H9 (cell line): Measurements from ENCODE around the gene RAX2. TPM values are rescaled to one million over a fixed set of nuclear protein-coding genes. Genes with fewer than 3 reads are reported as not detected.
A peak's percentile ranks its signal among the peaks of the same experiment; 100 is the strongest.

Source experiments
- DNase-seq: peaks from one replicate; pipeline ENCODE4 v3.0.0-alpha.2; 2017
- H2AFZ ChIP-seq: one replicate; pipeline ENCODE4 v1.6.1; 2013; ENCODE audit warnings: mild to moderate bottlenecking, low read length, control low read depth, moderate library complexity
- H2AK5ac ChIP-seq: 2 replicates; pipeline ENCODE4 v1.6.1; 2013; ENCODE audit warnings: low read length, control low read depth, mixed read lengths; ENCODE audit not compliant: insufficient read length
- H2BK120ac ChIP-seq: one replicate; pipeline ENCODE4 v1.6.1; 2013; ENCODE audit warnings: low read depth, mild to moderate bottlenecking, low read length, control low read depth, inconsistent platforms; ENCODE audit not compliant: poor library complexity, severe bottlenecking
- H2BK12ac ChIP-seq: 2 replicates; pipeline ENCODE4 v1.6.1; 2013; ENCODE audit warnings: low read length, control low read depth, mixed read lengths, low read depth; ENCODE audit not compliant: insufficient read length
- H2BK15ac ChIP-seq: 2 replicates; pipeline ENCODE4 v1.6.1; 2013; ENCODE audit warnings: low read depth, low read length, control low read depth
- H2BK20ac ChIP-seq: one replicate; pipeline ENCODE4 v1.6.1; 2013; ENCODE audit warnings: low read depth, mild to moderate bottlenecking, low read length, control low read depth, inconsistent platforms; ENCODE audit not compliant: poor library complexity, severe bottlenecking
- H2BK5ac ChIP-seq: 2 replicates; pipeline ENCODE4 v1.6.1; 2013; ENCODE audit warnings: low read length, control low read depth, mixed read lengths; ENCODE audit not compliant: insufficient read length
- H3K14ac ChIP-seq: 2 replicates; pipeline ENCODE4 v1.6.1; 2013; ENCODE audit warnings: low read length, control low read depth; ENCODE audit not compliant: insufficient read depth
- H3K18ac ChIP-seq: 2 replicates; pipeline ENCODE4 v1.6.1; 2013; ENCODE audit warnings: low read depth, mild to moderate bottlenecking, mixed read lengths, low read length, control low read depth; ENCODE audit not compliant: insufficient read length
- H3K23ac ChIP-seq: 2 replicates; pipeline ENCODE4 v1.6.1; 2013; ENCODE audit warnings: low read length, control low read depth, mixed read lengths, low read depth; ENCODE audit not compliant: insufficient read length
- H3K23me2 ChIP-seq: 2 replicates; pipeline ENCODE4 v1.6.1; 2013; ENCODE audit warnings: low read depth, mild to moderate bottlenecking, mixed read lengths, low read length, control low read depth; ENCODE audit not compliant: insufficient read length, poor library complexity, severe bottlenecking
- H3K27ac ChIP-seq: 2 replicates; pipeline ENCODE4 v1.5.1; 2013; ENCODE audit warnings: low read length, control low read depth, mixed read lengths, low read depth; ENCODE audit not compliant: insufficient read length
- H3K27me3 ChIP-seq: 2 replicates; pipeline ENCODE4 v1.6.1; 2013; ENCODE audit warnings: low read length, control low read depth, inconsistent platforms; ENCODE audit not compliant: insufficient read depth
- H3K4ac ChIP-seq: 2 replicates; pipeline ENCODE4 v1.6.1; 2013; ENCODE audit warnings: low read depth, mild to moderate bottlenecking, control low read depth, inconsistent platforms, low read length, moderate library complexity
- H3K4me1 ChIP-seq: 2 replicates; pipeline ENCODE4 v1.6.1; 2013; ENCODE audit warnings: low read length, control low read depth, inconsistent platforms; ENCODE audit not compliant: insufficient read depth
- H3K4me2 ChIP-seq: 2 replicates; pipeline ENCODE4 v1.6.1; 2013; ENCODE audit warnings: low read length, control low read depth, mixed read lengths; ENCODE audit not compliant: insufficient read length, insufficient read depth
- H3K56ac ChIP-seq: 2 replicates; pipeline ENCODE4 v1.6.1; 2013; ENCODE audit warnings: low read depth, mild to moderate bottlenecking, mixed read lengths, low read length, control low read depth; ENCODE audit not compliant: insufficient read length
- H3K79me1 ChIP-seq: 2 replicates; pipeline ENCODE4 v1.6.1; 2013; ENCODE audit warnings: low read depth, mild to moderate bottlenecking, moderate library complexity, low read length, control low read depth, inconsistent platforms; ENCODE audit not compliant: insufficient read depth, poor library complexity, severe bottlenecking
- H3K79me2 ChIP-seq: 2 replicates; pipeline ENCODE4 v1.6.1; 2013; ENCODE audit warnings: low read length, control low read depth, inconsistent platforms; ENCODE audit not compliant: insufficient read depth
- H3K9ac ChIP-seq: 2 replicates; pipeline ENCODE4 v1.6.1; 2013; ENCODE audit warnings: low read length, control low read depth, mixed read lengths; ENCODE audit not compliant: insufficient read length; ENCODE audit errors: extremely low read depth
- H3K9me3 ChIP-seq: one replicate; pipeline ENCODE4 v1.6.1; 2013; ENCODE audit warnings: low read depth, low read length, inconsistent platforms; ENCODE audit not compliant: control insufficient read depth
- H3T11ph ChIP-seq: one replicate; pipeline ENCODE4 v1.6.1; 2013; ENCODE audit warnings: mild to moderate bottlenecking, low read length, control low read depth, inconsistent platforms
- H4K20me1 ChIP-seq: one replicate; pipeline ENCODE4 v1.6.1; 2013; ENCODE audit not compliant: control insufficient read depth, insufficient read length, insufficient read depth
- H4K5ac ChIP-seq: 2 replicates; pipeline ENCODE4 v1.6.1; 2013; ENCODE audit warnings: low read depth, mild to moderate bottlenecking, mixed read lengths, low read length, control low read depth; ENCODE audit not compliant: insufficient read length
- H4K8ac ChIP-seq: replicated peaks from 2 replicates; pipeline ENCODE4 v1.6.1; 2013; ENCODE audit warnings: low read length, control low read depth, mixed read lengths, low read depth; ENCODE audit not compliant: insufficient read length
- H4K91ac ChIP-seq: 2 replicates; pipeline ENCODE4 v1.6.1; 2013; ENCODE audit warnings: low read depth, mild to moderate bottlenecking, moderate library complexity, mixed read lengths, low read length, control low read depth; ENCODE audit not compliant: insufficient read length
- H3K27ac Mint-ChIP-seq, 3 experiments: 2 replicates in 2 of 3; 3 replicates in 1 of 3; pipeline ENCODE4 v1.8.0; 2020 to 2021; ENCODE audit warnings: mixed read lengths in 3 of 3, mild to moderate bottlenecking in 1 of 3, moderate library complexity in 1 of 3
- H3K27me3 Mint-ChIP-seq: 2 replicates; pipeline ENCODE4 v1.8.0; 2021; ENCODE audit warnings: low read depth, mild to moderate bottlenecking, moderate library complexity, mixed read lengths
- H3K36me3 Mint-ChIP-seq, 3 experiments: 2 replicates in 2 of 3; 3 replicates in 1 of 3; pipeline ENCODE4 v1.8.0; 2020 to 2021; ENCODE audit warnings: low read depth in 3 of 3, mixed read lengths in 3 of 3; ENCODE audit not compliant: insufficient read depth in 1 of 3
- H3K4me1 Mint-ChIP-seq, 2 experiments: 2 replicates each; pipeline ENCODE4 v1.8.0; 2020; ENCODE audit warnings: mixed read lengths in 2 of 2
- H3K4me3 Mint-ChIP-seq, 2 experiments: 2 replicates in 1 of 2; 3 replicates in 1 of 2; pipeline ENCODE4 v1.8.0; 2020 to 2021; ENCODE audit warnings: mild to moderate bottlenecking in 2 of 2, mixed read lengths in 2 of 2, moderate library complexity in 1 of 2
- H3K9me3 Mint-ChIP-seq, 2 experiments: 2 replicates in 1 of 2; 3 replicates in 1 of 2; pipeline ENCODE4 v1.8.0; 2020; ENCODE audit warnings: mild to moderate bottlenecking in 2 of 2, mixed read lengths in 2 of 2, moderate library complexity in 1 of 2
- CTCF ChIP-seq: fragments of 200-600 bp; sonication (generic); conservative IDR thresholded peaks from 3 replicates; pipeline ENCODE4 v1.8.0; 2021; ENCODE audit warnings: antibody characterized with exemption, mild to moderate bottlenecking
- WGBS: extraction: QIAGEN DNeasy Blood & Tissue Kit; methylation state at CpG from one replicate; pipeline ENCODE4 v1.1.7; 2013; ENCODE audit warnings: missing lambda C conversion rate, low lambda C conversion rate, mixed read lengths; ENCODE audit not compliant: insufficient read length; ENCODE audit errors: extremely low coverage; 5-methylcytosine and 5-hydroxymethylcytosine counted together
- total RNA-seq: library from RNA; stranded (reverse); gene quantifications from 2 replicates; pipeline ENCODE4 v1.2.1, GENCODE V29; 2021

Gene RAX2
- total RNA-seq, 1 experiment from 2014 or later = not detected

- no peaks in the 10 kb centered on the region for H4K20me1 ChIP-seq
- H3K4me1 Mint-ChIP-seq = peaks cover 7 to 18% of the 10 kb centered on the region in 2 experiments
- H3K4me1 ChIP-seq = no peaks in the 10 kb centered on the region
- no peaks in the 10 kb centered on the region for H3K9me3 Mint-ChIP-seq
- no peak overlapping the region for H2BK12ac ChIP-seq
- H4K91ac ChIP-seq = no peak overlapping the region
- H3K56ac ChIP-seq = no peak overlapping the region
- no peak overlapping the region for H2BK5ac ChIP-seq
- no peak overlapping the region for H3T11ph ChIP-seq
- H2BK20ac ChIP-seq = no peak overlapping the region
- no peaks in the 10 kb centered on the region for H3K79me2 ChIP-seq
- H2BK120ac ChIP-seq = no peak overlapping the region
- no peak overlapping the region for H4K8ac ChIP-seq
- H2BK15ac ChIP-seq = no peak overlapping the region
- H3K4me3 Mint-ChIP-seq = peak overlapping the region in 1 of 2 experiments; percentile 3; a peak in 2 of 5 replicates
- H2AK5ac ChIP-seq = no peak overlapping the region
- H3K36me3 Mint-ChIP-seq = peaks cover 5 to 13% (median 12%) of the 10 kb centered on the region in 3 experiments; a peak in 6 of 7 replicates
- DNase-seq = peak; percentile 42
- no CpG with 5 or more reads among the region's 35 CpGs for WGBS
- no peaks in the 10 kb centered on the region for H3K79me1 ChIP-seq
- H3K27ac Mint-ChIP-seq = peak overlapping the region; percentile 7 to 87 (median 50); a peak in 4 of 7 replicates
- H3K27ac ChIP-seq = no peak overlapping the region
- no peak overlapping the region for H3K18ac ChIP-seq
- H3K9ac ChIP-seq = no peak overlapping the region
- H3K23me2 ChIP-seq = no peaks in the 10 kb centered on the region
- no peaks in the 10 kb centered on the region for H3K27me3 ChIP-seq
- H3K9me3 ChIP-seq = no peaks in the 10 kb centered on the region
- no peak overlapping the region for H2AFZ ChIP-seq
- no peak overlapping the region for H3K4ac ChIP-seq
- no peak overlapping the region for H4K5ac ChIP-seq
- no peak overlapping the region for H3K4me2 ChIP-seq
- no peaks in the 10 kb centered on the region for H3K27me3 Mint-ChIP-seq
- H3K23ac ChIP-seq = no peak overlapping the region
- TF ChIP-seq CTCF = no peak
- H3K14ac ChIP-seq = no peak overlapping the region; the same call in 1 of the 2 replicates
Measured at GRCh38 chr19:3771000-3771905, 775 bp downstream of the RAX2 start.
